Kidney epithelial cell (primary cell): Measurements from ENCODE around the gene GON7. TPM values are rescaled to one million over a fixed set of nuclear protein-coding genes. Genes with fewer than 3 reads are reported as not detected.

Experiments
- DNase-seq: peaks from one replicate; pipeline ENCODE4 v3.0.0-alpha.2; 2010; ENCODE audit warnings: low read depth
- H3K27me3 ChIP-seq: 2 replicates; pipeline ENCODE4 v1.6.0; 2011; ENCODE audit warnings: low read length; ENCODE audit not compliant: control insufficient read depth, insufficient read depth
- H3K36me3 ChIP-seq: 2 replicates; pipeline ENCODE4 v1.5.1; 2011; ENCODE audit warnings: low read length; ENCODE audit not compliant: control insufficient read depth, insufficient read depth
- H3K4me3 ChIP-seq: 2 replicates; pipeline ENCODE4 v1.5.1; 2011; ENCODE audit warnings: low read depth, mild to moderate bottlenecking, control low read depth, low read length
- total RNA-seq: library from RNA; depleted of rRNA; stranded (reverse); fragments of >200 nt; gene quantifications from 2 replicates; pipeline ENCODE4 v1.2.3, GENCODE V29; 2015
- TF ChIP-seq, protein P1 (sequence below): IDR thresholded peaks from 2 replicates; pipeline ENCODE4 v1.5.1; 2011; ENCODE audit warnings: mild to moderate bottlenecking, moderate library complexity, low read length, control low read depth, inconsistent platforms; ENCODE audit not compliant: insufficient read depth, poor library complexity, severe bottlenecking

The GON7 gene
- total RNA-seq, 1 donor from 2014 or later, result 14.9 TPM

DNA sequence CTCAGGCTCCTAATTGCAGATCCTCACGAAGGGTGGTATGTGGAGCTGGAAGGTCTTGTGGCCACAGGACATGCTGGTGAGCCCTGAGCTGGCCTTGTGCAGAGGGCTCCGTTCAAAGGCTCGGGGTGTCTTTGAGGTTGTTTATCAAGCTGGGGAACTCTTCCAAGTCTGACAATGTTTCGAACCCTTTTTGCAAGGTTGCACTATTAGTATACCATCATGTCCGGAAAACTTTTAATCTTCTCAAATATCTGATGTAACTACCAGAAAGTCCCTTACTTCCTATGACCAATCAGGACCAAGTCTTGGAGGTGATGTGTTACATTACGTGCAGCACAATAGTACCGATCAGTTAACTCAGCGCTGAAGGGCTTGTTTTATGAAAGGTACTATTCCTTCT, 21.7 kb upstream of the GON7 start:
- TF ChIP-seq, protein P1, sequence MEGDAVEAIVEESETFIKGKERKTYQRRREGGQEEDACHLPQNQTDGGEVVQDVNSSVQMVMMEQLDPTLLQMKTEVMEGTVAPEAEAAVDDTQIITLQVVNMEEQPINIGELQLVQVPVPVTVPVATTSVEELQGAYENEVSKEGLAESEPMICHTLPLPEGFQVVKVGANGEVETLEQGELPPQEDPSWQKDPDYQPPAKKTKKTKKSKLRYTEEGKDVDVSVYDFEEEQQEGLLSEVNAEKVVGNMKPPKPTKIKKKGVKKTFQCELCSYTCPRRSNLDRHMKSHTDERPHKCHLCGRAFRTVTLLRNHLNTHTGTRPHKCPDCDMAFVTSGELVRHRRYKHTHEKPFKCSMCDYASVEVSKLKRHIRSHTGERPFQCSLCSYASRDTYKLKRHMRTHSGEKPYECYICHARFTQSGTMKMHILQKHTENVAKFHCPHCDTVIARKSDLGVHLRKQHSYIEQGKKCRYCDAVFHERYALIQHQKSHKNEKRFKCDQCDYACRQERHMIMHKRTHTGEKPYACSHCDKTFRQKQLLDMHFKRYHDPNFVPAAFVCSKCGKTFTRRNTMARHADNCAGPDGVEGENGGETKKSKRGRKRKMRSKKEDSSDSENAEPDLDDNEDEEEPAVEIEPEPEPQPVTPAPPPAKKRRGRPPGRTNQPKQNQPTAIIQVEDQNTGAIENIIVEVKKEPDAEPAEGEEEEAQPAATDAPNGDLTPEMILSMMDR, result no peak

GRCh38 chr14:93223565-93223964, 16.7 kb upstream of the GON7 start:
- no peaks in the 10 kb centered on the region for H3K36me3 ChIP-seq
- DNase-seq, result no peak
- H3K4me3 ChIP-seq, result no peak overlapping the region
- TF ChIP-seq, protein P1, result no peak
- no peaks in the 10 kb centered on the region for H3K27me3 ChIP-seq

More for the DNA sequence above, 21.7 kb upstream of the GON7 start:
- H3K27me3 ChIP-seq, result no peaks in the 10 kb centered on the region
- H3K36me3 ChIP-seq, result no peaks in the 10 kb centered on the region
- no peak for DNase-seq
- no peak overlapping the region for H3K4me3 ChIP-seq

GRCh38 chr14:93220509-93220908, 13.6 kb upstream of the GON7 start:
- no peaks in the 10 kb centered on the region for H3K27me3 ChIP-seq
- peaks cover 1% of the 10 kb centered on the region for H3K36me3 ChIP-seq
- DNase-seq, result no peak
- TF ChIP-seq, protein P1, result no peak
- no peak overlapping the region for H3K4me3 ChIP-seq

- TF ChIP-seq, protein P1, result peak; percentile 78
- Histone ChIP-seq H3K4me3 (no peak overlapping the region), H3K27me3 (no peaks in the 10 kb centered on the region), H3K36me3 (peaks cover 1% of the 10 kb centered on the region)
- peak; percentile 48 for DNase-seq
Measured at GRCh38 chr14:93219103-93219726, 12.3 kb upstream of the GON7 start.

GRCh38 chr14:93214598-93214997, 7.7 kb upstream of the GON7 start:
- H3K4me3 ChIP-seq, result no peak overlapping the region
- TF ChIP-seq, protein P1, result no peak
- no peak for DNase-seq
- peaks cover 1% of the 10 kb centered on the region for H3K36me3 ChIP-seq
- H3K27me3 ChIP-seq, result no peaks in the 10 kb centered on the region

DNA sequence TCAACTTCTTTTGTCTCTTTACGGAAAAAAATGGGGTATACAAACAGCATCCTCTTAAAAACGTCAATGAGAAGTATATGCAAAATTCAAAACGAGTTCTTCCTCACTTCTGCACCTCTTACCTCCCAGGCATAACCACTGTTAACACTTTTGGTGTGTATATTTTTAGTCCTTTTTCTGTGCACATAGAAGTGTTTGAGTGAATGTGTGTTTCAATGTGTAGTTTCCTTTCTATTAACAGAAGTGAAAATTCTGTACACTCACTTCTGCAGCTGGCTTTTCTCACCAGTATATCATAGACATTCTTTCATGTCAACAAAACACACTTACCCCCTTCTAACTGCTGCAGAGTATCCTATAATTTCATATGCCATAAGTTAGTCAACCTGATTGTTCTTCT, 5.6 kb upstream of the GON7 start:
- H3K36me3 ChIP-seq, result peaks cover 1% of the 10 kb centered on the region
- no peaks in the 10 kb centered on the region for H3K27me3 ChIP-seq
- TF ChIP-seq, protein P1, result no peak
- DNase-seq, result no peak
- H3K4me3 ChIP-seq, result no peak overlapping the region
